ENCODE data around the gene YPEL1. TPM values are rescaled to one million over a fixed set of nuclear protein-coding genes. Genes with fewer than 3 reads are reported as not detected.
"Not testable (repeated sequence)": the region's sequence is repeated elsewhere in the genome, so short reads cannot be mapped to it uniquely, and the experiment has no call there.

The YPEL1 gene
- total RNA-seq, 1 experiment from 2014 or later = 0.40 TPM

DNA sequence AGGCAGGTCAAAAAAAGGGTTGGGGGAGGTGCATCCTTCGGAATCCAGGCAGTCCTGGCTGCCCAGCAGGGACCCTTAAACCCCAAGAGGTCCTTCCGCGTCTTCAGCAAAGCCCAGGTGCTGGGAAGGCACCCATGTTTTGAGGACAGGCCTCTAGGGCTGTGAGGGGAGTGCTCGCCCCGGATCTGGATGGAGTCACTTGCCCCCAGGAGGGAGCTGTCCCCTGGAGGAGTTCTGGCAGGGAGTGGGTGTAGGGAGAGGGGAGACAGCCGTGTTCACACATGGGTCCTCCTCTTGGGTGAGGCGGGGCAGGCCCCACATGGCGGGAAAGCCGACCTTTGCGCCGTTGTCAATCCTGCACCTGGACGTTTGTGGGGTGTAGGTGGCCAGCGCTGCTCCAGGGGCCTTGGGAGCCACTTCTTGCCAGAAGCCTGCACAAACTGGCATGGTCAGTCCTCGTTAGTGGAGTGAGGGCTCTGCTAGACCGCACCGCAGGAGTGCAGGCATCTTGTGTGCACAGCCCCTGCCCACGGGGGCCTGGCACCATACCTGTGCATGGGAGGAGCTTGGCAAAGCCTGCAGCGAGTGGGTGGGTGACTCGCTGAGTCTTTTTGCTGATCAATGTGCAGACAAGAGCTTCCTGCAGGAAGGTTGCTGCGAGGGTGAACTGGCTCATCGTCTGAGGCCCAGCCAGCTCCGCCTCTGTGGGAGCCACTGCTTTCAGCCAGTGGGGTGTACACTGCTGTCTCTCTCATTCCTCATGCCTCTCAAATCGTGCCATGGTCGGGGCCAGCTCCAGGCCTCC is 53.8 kb downstream of the YPEL1 start:
- in situ Hi-C loops (cut with HindIII; ENCODE audit: low pct_unique_long_range_greater_than_20kb, low sequenced_read_pairs) = no loop called here
- DNase-seq (ENCODE audit: low read depth, low spot score) = no peak

DNA sequence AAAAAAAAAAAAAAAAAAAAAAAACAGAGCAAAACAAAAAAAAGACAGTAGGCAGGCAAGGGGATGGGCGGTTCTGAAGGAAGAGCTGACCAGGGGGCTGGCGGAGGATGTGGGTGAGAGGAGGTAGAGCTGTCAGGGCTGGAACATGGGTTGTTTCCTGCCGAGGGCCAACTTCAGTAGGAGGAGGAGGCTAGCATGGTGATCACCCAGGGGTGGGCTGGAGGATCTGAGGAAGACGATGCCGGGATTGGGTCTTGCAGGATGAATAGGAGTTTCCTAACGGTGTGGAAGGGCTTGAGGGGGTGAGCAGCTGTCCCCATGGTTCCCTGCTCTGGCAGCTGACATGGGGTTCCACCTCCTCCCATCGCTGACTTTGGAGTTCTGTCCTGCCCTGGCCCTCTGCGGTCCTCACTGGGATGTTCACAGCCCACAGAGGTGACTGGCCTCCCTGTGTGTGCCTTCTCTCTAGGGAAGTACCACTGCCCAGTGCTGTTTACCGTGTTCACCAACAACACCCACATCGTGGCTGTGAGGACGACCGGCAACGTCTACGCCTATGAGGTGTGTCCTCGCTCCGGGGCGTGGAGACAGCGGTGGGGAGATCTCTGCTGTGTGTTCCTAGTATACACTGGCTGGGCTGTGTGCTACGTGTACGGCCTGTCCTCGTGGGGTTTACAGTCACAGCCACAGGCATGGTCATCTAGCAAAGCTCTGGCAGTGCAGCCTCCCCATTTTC is 54.6 kb downstream of the YPEL1 start:
- in situ Hi-C loops (cut with HindIII; ENCODE audit: low pct_unique_long_range_greater_than_20kb, low sequenced_read_pairs) = no loop called here
- DNase-seq (ENCODE audit: low read depth, low spot score) = no peak

DNA sequence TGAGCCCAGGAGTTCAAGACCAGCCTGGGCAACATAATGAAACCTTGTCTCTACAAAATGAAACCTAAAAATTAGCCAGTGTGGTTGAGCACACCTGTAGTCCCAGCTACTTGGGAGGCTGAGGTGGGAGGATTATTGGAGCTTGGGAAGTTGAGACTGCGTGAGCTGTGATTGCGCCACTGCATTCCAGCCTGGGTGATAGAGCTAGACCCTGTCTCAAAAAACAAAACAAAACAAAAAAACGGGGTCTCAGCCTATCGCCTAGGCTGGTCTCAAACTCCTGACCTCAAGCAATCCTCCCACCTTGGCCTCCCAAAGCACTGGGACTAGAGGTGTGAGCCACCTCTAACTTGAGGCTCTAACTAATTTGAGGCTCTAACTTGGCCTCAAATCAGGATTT is 56.2 kb downstream of the YPEL1 start:
- DNase-seq (ENCODE audit: low read depth, low spot score) = no peak
- in situ Hi-C loops (cut with HindIII; ENCODE audit: low pct_unique_long_range_greater_than_20kb, low sequenced_read_pairs) = no loop called here

DNA sequence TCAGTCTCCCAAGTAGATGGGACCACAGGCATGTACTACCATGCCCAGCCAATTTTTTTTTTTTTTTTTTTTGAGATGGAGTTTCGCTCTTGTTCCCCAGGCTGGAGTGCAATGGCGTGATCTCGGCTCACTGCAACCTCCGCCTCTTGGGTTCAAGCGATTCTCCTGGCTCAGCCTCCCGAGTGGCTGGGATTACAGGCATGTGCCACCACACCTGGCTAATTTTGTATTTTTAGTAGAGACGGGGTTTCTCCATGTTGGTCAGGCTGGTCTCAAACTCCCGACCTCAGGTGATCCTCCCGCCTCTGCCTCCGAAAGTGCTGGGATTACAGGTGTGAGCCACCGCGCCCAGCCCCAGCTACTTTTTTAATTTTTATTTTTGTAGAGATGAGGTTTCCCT is 56.8 kb downstream of the YPEL1 start:
- DNase-seq (ENCODE audit: low read depth, low spot score); in situ Hi-C loops (cut with HindIII; ENCODE audit: low pct_unique_long_range_greater_than_20kb, low sequenced_read_pairs): not testable (repeated sequence)

DNA sequence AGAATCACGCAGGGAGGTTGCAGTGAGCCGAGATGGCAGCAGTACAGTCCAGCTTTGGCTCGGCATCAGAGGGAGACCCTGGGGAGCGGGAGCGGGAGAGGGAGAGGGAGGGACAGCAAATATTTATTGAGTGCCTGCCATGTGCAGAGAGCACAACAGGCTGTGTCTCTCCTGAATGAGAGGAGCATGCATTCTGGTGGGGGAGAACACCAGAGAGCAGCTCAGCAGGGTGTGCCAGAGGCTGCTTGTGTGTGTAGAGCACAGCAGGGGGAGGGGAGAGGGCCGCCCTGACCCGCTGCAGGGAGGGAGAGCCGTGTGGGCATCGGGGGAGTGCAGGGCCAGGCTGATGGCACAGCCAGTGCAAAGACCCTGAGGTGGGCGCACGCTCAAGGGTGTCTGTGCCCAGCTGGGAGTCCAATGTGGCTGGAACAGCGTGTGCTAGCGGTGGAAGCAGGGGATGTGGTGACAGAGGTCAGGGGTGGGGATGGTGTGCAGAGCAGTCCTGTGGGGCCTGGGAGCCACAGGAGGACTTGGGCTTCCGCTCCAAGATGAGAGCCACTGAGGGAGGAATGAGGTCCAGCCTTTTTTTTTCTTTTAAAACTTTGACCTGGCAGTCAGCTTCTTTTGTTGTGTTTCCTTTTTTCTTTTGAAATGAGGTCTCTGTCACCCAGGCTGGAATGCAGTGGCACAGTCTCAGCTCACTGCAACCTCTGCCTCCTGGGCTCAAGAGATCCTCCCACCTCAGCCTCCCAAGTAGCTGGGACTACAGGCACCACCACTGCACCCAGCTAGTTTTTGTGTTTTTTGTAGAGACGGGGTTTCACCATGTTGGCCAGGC is 57.8 kb downstream of the YPEL1 start:
- no peak for DNase-seq (ENCODE audit: low read depth, low spot score)
- in situ Hi-C loops (cut with HindIII; ENCODE audit: low pct_unique_long_range_greater_than_20kb, low sequenced_read_pairs) = no loop called here

DNA sequence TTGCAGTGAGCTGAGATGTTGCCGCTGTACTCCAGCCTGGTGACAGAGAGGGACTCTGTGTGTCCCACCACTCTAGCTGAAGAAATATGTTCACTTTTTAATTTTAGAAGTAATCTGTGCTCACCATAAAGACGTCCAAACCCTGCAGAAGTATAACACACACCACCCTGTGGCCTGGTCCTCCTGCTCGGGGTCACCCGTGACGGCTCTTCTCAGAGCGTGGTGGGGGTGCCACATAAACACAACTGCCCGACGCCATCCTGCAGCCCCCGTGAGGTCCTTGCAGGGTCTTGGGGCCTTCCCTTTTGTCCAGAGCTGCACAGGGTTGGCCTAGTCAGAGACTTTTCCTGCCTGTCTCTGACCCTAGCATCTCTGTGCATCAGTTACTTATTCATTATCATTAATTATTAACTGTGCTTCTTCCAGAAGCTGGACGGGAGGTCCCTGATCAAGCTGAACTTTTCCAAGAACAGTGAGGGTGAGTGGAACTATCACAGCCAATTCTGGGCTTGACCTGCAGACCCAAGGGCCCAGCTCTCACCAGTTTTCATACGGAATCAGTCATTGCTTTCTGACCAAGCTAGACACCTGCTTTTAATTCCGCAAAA is 60.9 kb downstream of the YPEL1 start:
- in situ Hi-C loops (cut with HindIII; ENCODE audit: low pct_unique_long_range_greater_than_20kb, low sequenced_read_pairs) = no loop called here
- DNase-seq (ENCODE audit: low read depth, low spot score) = no peak

DNA sequence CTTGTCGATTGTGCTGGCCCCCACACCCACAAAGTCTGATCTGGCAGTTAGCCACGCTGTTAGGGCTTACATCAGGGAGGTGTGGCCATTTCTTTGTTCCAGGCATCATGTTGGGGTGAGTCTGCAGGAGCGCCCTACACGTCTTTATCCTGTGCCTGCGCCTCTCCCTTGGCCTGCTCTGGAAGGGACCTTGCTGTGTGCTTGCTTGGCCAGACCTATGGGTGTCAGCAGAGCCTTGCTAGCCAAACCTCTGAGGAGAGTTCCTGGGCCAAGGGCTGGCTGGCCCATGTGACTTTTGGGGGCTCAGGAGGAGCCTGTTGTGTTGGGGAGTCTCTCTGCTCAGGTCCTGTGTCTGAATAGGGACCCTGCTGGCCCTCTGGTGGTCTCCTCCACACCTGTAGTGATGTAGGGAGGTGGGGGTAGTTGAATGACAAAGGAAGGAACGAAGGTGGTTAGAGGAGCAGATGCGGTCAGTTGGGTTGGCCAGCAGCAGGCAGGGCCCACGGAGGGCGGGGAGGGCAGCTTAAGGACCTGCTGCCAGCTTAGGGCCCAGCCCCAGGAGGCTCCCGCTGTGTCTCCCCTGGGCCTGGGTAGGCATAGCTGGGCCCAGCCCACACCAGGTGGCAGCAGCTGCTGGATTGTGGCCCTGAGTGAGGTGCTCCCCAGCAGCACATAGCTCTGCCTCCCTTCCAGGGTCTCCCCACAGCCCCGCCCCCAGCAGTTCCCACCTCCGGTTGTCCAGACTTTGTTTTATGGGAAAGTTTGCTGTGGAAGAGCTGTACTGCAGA is 61.9 kb downstream of the YPEL1 start:
- DNase-seq (ENCODE audit: low read depth, low spot score) = no peak
- in situ Hi-C loops (cut with HindIII; ENCODE audit: low pct_unique_long_range_greater_than_20kb, low sequenced_read_pairs) = no loop called here

DNA sequence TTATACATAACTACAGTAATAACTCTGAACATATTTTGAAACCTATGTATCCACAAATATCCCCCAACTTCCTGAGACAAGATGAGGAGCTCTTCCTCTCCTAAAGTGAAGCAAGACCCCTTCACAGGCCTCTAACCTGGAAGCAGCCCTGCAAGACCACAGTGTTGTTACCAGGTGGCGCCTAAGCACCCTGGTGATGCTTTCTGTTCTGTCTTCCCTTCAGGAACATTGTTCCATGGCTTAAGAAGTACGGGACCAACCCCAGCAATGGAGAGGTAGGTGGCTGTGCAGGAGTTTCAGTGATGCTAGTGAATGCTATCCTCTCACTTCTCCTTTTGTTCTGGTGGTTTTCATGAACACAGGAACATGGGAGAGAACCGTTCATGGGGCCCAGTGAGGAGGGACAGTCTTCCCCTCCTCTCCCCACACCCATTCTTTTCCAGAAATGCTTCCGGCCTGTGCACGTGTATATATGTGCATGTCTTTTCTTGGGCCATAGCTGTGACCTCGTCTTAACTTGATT is 63.4 kb downstream of the YPEL1 start:
- in situ Hi-C loops (cut with HindIII; ENCODE audit: low pct_unique_long_range_greater_than_20kb, low sequenced_read_pairs) = no loop called here
- DNase-seq (ENCODE audit: low read depth, low spot score) = no peak

DNA sequence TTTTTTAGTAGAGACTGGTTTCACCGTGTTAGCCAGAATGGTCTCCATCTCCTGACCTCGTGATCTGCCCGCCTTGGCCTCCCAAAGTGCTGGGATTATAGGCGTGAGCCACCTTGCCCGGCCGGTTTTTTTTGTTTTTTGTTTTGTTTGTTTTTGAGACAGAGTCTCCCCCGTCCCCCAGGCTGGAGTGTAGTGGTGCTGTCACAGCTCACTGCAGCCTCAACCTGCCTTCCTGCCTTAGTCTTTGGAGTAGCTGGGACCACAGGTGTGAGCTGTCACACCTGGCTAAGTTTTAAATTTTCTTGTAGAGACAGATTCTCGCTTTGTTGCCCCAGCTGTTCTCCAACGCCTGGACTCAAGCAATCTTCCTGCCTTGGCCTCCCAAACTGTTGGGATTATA is 66.6 kb downstream of the YPEL1 start:
- no peak for DNase-seq (ENCODE audit: low read depth, low spot score)
- in situ Hi-C loops (cut with HindIII; ENCODE audit: low pct_unique_long_range_greater_than_20kb, low sequenced_read_pairs) = no loop called here

DNA sequence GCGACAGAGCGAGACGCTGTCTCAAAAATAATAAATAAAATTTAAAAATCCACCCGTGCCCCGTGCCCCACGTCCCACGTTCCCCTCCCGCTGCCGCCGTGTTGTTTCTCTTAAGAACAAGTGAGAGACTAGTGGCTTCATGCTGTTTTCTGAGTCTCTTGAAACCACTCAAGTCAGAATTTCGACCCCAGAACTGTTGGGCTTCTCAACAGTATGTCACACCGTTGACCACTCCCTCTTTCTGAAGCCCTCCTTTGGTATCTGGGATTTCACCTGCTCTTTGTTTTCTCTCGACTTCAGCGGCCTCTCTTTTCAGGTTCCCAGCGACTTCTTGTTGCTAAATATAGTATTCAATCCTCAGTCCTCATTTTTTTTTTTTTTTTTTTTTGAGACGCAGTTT is 68.8 kb downstream of the YPEL1 start:
- in situ Hi-C loops (cut with HindIII; ENCODE audit: low pct_unique_long_range_greater_than_20kb, low sequenced_read_pairs) = no loop called here
- DNase-seq (ENCODE audit: low read depth, low spot score) = no peak

DNA sequence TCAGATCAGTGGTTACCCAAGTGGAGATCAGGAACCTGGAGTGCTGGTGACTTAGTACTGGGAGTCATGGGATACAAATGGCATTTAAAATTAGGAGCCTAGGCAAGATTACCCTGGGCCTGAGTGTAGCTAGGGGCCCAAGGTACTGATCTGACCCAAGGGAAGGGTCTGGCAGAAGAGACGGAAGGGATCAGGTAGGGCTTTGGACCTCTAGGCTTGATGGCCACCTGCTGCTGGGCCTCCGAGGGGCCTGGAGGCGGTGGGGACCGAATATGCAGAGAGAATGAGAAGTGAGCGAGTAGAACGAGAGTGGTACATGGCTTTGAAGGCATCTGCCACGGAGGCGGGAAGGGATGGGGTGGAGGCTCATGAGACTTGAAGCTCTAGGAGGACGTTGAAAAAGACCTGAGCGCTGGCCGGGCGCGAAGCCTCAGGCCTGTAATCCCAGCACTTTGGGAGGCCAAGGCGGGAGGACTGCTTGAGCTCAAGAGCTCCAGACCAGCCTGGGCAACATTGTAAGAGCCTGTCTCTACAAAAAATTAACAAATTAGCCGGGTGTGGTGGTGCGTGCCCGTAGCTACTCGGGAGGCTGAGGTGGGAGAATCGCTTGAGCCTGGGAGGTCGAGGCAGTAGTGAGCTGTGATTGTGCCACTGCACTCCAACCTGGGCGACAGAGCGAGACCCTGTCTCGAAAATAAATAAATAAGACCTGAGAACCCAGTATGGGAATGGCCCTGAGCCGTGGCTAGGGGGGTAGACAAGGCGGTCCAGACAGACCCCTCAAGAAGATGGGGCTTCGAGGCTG is 70.3 kb downstream of the YPEL1 start:
- DNase-seq (ENCODE audit: low read depth, low spot score) = no peak
- in situ Hi-C loops (cut with HindIII; ENCODE audit: low pct_unique_long_range_greater_than_20kb, low sequenced_read_pairs) = no loop called here

DNA sequence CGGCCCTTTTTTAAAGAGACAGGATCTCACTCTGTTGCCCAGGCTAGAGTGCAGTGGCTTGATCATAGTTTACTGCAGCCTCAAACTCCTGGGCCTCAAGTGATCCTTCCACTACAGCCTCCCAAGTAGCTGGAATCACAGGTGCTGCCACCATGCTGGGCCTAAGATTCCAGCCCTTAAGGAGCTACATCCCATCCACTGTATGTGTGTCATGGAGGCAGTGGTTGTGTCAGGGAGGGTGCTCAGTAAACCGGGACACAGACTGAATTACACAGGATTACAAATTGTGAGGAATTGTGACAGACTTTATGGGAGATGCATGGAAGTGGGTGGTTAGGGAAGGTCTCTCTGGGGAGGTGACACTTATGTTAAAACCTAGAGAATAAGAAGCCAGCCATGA is 71.9 kb downstream of the YPEL1 start:
- in situ Hi-C loops (cut with HindIII; ENCODE audit: low pct_unique_long_range_greater_than_20kb, low sequenced_read_pairs) = no loop called here
- DNase-seq (ENCODE audit: low read depth, low spot score) = no peak

DNA sequence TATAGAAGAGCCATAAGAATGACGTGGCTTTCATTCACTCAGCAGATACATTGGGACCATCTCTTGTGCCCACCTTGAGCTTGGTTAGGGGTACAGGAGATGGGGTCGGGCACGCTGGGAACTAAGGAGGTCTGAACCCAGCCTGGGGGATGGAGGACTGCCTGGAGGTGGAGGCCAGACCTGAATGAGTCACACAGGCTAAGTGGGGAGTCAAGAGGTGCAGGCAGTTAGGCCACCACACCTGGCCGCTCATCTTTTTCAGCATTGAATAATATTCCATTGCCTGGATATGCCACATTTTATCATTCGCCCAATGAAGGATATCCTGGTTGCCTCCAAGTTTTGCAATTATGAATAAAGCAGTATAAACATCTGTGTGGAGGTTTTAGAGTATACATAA is 73.6 kb downstream of the YPEL1 start:
- in situ Hi-C loops (cut with HindIII; ENCODE audit: low pct_unique_long_range_greater_than_20kb, low sequenced_read_pairs) = no loop called here
- DNase-seq (ENCODE audit: low read depth, low spot score) = no peak

DNA sequence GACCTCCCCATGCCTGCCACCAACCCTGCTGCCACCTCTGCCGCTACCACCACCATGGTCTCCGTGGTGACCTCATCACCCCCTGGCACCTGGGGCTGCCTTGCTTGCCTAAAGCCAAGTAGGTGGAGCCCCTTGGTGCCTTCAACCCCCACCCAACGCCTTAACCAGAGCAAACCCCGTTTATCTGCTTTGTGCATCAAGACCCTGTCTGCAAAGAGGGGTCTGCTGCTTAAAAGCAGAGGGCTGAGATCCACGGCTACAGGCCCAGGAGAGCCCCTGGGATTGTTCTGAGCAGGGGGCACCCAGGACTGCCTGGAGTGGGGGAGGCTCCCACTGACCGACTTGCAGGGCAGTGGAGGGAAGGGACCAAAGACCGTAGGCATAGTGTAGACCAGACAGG is 74.7 kb downstream of the YPEL1 start:
- in situ Hi-C loops (cut with HindIII; ENCODE audit: low pct_unique_long_range_greater_than_20kb, low sequenced_read_pairs) = no loop called here
- no peak for DNase-seq (ENCODE audit: low read depth, low spot score)

DNA sequence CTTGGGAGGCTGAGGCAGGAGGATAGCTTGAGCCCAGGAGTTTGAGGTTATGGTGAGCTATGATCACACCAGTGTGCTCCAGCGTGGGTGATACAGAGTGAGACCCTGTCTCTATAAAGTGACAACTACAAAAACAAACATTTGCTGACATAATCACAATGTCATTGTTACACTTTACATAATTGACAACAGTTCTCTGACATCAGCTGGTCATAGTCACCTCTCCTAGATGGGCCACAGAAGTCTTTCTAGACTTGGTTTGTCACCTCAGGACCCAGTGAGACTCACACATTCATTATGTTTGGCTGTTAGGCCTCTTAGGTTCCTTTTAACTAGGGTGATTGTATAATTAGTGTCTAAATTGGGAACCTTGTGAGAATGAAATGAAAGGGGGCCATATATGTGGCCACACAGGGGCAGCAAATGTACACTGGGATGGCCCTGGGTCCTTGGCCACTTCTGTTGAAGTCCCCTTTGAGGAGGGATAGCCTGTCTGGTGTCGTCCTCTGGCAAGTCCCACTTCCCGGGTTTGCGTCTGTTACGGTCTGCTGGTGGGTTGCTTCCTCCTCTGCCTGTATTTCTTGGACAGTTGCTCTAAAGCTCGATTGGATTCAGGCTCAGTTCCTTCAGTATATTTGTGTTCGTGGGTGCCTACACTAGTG is 75.6 kb downstream of the YPEL1 start:
- in situ Hi-C loops (cut with HindIII; ENCODE audit: low pct_unique_long_range_greater_than_20kb, low sequenced_read_pairs) = no loop called here
- no peak for DNase-seq (ENCODE audit: low read depth, low spot score)
